GOT3 (cell line): ENCODE measurements around the gene PLCXD3.
"Not testable (repeated sequence)": the region's sequence is repeated elsewhere in the genome, so short reads cannot be mapped to it uniquely, and the experiment has no call there.

ENCODE experiments used
- DNase-seq: peaks from one replicate; lab custom pipeline; 2025; ENCODE audit warnings: mixed read lengths; lab: John Stamatoyannopoulos, UW

PLCXD3 gene

GRCh38 chr5:41493490-41494126, 16.8 kb downstream of the PLCXD3 start:
- DNase-seq, result not testable (repeated sequence)

GRCh38 chr5:41485533-41485932, 24.9 kb downstream of the PLCXD3 start:
- no peak for DNase-seq

- DNase-seq, result no peak
Observed at GRCh38 chr5:41482715-41483114, 27.7 kb downstream of the PLCXD3 start.

- no peak for DNase-seq
Observed at GRCh38 chr5:41482173-41482572, 28.2 kb downstream of the PLCXD3 start.

GRCh38 chr5:41471571-41472208, 38.7 kb downstream of the PLCXD3 start:
- not testable (repeated sequence) for DNase-seq

GRCh38 chr5:41465493-41466171, 44.8 kb downstream of the PLCXD3 start:
- DNase-seq, result no peak

GRCh38 chr5:41459557-41459956, 50.8 kb downstream of the PLCXD3 start:
- DNase-seq, result no peak

GRCh38 chr5:41457094-41457493, 53.3 kb downstream of the PLCXD3 start:
- DNase-seq, result no peak

GRCh38 chr5:41452506-41452905, 57.9 kb downstream of the PLCXD3 start:
- no peak for DNase-seq

GRCh38 chr5:41447650-41448510, 62.5 kb downstream of the PLCXD3 start:
- no peak for DNase-seq

GRCh38 chr5:41445937-41446563, 64.4 kb downstream of the PLCXD3 start:
- no peak for DNase-seq

- no peak for DNase-seq
Observed at GRCh38 chr5:41435276-41435675, 75.1 kb downstream of the PLCXD3 start.

GRCh38 chr5:41433552-41434181, 76.7 kb downstream of the PLCXD3 start:
- no peak for DNase-seq

GRCh38 chr5:41432481-41433253, 77.7 kb downstream of the PLCXD3 start:
- no peak for DNase-seq

- DNase-seq, result no peak
Observed at GRCh38 chr5:41427505-41427904, 82.9 kb downstream of the PLCXD3 start.

GRCh38 chr5:41425736-41426135, 84.7 kb downstream of the PLCXD3 start:
- no peak for DNase-seq

- no peak for DNase-seq
Observed at GRCh38 chr5:41420492-41421067, 89.8 kb downstream of the PLCXD3 start.

GRCh38 chr5:41418220-41419031, 92.0 kb downstream of the PLCXD3 start:
- no peak for DNase-seq

- no peak for DNase-seq
Observed at GRCh38 chr5:41416336-41416735, 94.1 kb downstream of the PLCXD3 start.
